GM20000 (cell line): ENCODE measurements around the gene GHRH.

Source experiments
- DNase-seq: peaks from one replicate; pipeline ENCODE4 v3.0.0; 2012; ENCODE audit warnings: low spot score
- TF ChIP-seq, protein P1 (sequence below): IDR thresholded peaks from 2 replicates; pipeline ENCODE4 v1.5.1; 2012; ENCODE audit warnings: mild to moderate bottlenecking, control low read depth; ENCODE audit errors: extremely low read depth, missing control alignments

GHRH gene

DNA sequence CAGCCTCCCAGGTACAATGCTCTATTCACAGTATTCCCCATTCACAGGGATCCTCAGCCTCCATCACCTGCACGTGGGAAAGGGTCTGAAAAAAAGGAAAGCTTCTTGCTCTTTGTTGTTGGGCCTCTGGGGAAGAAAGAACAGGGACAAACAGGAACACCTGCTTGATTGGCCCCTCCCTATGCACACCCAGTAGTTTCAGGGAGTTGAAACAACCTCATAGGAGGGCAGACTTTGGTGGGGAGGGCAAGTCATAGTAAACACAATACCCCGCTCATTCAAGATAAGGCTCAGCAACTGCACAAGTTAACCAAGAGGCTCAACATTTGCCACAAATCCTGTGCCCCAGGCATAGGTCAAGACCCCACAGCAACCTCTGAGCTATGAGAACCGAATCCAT, 1.7 kb downstream of the GHRH start:
- TF ChIP-seq, protein P1, sequence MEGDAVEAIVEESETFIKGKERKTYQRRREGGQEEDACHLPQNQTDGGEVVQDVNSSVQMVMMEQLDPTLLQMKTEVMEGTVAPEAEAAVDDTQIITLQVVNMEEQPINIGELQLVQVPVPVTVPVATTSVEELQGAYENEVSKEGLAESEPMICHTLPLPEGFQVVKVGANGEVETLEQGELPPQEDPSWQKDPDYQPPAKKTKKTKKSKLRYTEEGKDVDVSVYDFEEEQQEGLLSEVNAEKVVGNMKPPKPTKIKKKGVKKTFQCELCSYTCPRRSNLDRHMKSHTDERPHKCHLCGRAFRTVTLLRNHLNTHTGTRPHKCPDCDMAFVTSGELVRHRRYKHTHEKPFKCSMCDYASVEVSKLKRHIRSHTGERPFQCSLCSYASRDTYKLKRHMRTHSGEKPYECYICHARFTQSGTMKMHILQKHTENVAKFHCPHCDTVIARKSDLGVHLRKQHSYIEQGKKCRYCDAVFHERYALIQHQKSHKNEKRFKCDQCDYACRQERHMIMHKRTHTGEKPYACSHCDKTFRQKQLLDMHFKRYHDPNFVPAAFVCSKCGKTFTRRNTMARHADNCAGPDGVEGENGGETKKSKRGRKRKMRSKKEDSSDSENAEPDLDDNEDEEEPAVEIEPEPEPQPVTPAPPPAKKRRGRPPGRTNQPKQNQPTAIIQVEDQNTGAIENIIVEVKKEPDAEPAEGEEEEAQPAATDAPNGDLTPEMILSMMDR = no peak
- no peak for DNase-seq

DNA sequence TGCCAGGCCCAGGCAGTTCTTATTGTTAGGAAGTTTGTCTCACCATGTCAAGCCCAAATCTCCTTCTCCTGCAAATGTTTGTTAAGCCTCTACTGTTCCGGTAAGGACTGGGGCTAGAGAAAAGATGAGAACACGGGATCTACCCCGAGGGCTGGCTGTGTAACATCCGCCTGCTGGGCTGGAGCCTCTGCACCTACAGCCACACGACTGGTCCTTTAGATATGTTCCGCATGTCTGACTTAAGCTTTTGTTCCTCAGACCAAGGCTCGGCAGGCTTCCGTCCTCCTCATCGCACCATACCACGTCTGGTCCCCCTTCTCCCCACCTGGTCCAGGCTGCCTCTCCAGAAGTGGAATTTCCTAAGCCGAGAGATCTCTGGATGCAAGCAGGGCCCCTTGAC, 2.6 kb downstream of the GHRH start:
- no peak for DNase-seq
- TF ChIP-seq, protein P1 = no peak

DNA sequence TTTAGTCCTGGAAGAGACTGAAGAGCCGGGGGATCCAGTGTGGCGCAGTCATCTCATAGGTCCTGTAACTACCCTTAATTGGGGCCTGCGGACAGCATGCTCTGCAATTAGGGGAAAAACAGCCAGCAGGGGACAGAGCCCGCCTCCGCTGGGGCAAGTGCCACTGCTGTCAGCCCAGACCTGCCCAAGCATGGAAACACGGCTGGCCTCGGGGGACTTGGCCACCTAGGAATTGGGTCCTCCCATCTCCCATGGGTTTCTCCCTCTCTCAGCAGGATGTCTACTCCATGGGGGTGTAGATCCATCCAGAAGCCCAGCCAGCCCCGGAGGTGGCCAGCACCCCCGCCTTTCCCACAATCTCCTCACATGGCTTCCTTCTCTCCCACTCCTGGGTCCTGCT, 3.6 kb downstream of the GHRH start:
- DNase-seq = no peak
- TF ChIP-seq, protein P1 = no peak

DNA sequence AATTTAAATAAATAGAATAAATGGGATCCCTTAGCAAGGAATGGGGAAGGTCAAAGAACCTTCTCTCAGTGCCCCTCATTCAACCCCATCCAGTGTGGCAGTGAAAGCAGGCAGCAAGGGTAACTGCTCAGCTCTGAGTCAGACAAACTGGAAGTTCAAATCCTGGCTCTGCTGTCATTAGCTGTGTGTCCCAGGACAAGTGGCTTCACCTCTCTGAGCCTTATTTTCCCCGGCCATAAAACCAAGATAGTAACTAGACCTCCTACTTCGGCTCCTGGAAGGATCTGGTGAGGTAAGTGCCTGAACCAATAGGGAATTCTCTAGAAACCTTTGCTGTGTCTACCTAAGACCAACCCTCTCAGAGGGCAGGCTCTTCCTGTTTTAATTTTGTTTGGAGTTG, 4.1 kb downstream of the GHRH start:
- no peak for DNase-seq
- TF ChIP-seq, protein P1 = no peak

DNA sequence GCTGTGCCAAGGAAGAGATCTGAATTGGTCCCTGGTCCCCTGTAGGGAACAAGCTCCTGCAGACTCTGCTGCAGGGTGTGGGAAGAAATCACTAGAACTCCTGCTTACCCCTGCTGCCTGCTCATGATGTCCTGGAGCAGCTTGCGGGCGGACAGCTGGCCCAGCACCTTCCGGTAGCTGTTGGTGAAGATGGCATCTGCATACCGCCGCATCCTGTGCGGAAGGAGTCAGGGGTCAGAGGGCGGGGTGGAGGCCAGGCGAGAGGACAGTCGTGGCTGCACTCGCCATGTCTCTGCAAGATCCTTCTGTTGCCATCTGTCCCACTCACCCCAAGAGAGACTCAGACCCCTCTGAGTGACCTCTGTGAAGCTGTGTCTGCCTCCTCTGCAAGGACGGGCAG, 5.3 kb downstream of the GHRH start:
- TF ChIP-seq, protein P1 = no peak
- DNase-seq = no peak

DNA sequence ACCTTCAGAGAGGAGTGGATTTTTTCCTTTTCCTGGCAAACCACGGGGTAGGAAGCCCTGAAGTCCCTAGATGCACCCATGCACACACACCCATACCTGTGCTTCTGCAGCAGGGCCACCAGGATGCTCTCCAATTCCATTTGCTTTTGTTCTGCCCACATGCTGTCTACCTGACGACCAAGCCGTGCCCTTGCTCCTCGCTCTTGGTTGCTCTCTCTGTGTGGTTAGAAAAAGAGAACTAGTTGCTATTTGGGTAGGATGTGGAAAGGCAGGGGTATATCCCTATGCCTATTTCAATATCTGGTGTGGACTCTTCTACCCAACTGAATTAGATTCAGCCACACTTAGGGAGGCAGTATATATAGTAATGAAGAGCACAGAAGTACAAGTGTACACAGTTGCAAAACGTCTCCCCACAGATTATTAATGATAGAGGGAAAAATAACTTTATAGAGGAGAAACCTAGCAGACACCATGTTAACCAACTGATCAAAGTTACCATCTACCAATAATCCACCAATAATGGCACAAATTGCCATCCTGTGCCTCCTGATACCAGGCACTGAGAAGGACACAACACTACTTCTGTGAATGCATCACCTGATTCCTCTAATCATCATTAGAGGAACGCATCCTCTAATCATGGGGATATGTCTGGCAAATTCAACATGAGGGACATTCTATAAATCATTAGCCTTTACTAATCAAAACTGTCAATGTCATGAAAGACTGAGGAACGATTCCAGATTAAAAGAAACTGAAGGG, 7.3 kb downstream of the GHRH start:
- DNase-seq = no peak
- TF ChIP-seq, protein P1 = no peak

DNA sequence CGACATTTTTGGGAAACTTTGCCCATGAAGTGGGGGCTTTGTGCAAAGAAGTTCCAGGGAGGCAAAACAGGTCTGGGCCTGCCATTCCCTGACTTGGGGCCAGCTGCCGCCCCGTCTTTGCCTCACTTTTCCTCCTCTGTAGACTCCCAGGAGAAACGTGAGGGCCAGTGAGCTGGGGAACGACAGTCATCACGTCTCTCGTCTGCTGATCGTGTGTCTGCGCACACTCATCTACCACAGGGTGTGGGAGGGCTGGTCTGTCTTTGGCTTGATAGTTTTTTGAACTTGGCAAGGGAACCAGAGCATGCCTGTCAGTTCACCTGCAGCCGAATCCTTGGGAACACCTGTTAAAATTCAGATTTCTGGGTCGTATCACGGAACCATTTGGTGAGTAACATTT, 8.5 kb downstream of the GHRH start:
- TF ChIP-seq, protein P1 = no peak
- DNase-seq = no peak
